ENCODE results near the gene ELANE.
"Not testable (repeated sequence)": the region's sequence is repeated elsewhere in the genome, so short reads cannot be mapped to it uniquely, and the experiment has no call there.

Gene ELANE

DNA sequence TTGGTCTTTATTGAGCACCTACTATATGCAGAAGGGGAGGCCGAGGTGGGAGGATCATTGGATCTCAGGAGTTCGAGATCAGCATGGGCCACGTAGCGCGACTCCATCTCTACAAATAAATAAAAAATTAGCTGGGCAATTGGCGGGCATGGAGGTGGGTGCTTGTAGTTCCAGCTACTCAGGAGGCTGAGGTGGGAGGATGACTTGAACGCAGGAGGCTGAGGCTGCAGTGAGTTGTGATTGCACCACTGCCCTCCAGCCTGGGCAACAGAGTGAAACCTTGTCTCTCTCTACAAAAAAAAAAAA lies 11.2 kb downstream of the ELANE start:
- no peak for DNase-seq

DNA sequence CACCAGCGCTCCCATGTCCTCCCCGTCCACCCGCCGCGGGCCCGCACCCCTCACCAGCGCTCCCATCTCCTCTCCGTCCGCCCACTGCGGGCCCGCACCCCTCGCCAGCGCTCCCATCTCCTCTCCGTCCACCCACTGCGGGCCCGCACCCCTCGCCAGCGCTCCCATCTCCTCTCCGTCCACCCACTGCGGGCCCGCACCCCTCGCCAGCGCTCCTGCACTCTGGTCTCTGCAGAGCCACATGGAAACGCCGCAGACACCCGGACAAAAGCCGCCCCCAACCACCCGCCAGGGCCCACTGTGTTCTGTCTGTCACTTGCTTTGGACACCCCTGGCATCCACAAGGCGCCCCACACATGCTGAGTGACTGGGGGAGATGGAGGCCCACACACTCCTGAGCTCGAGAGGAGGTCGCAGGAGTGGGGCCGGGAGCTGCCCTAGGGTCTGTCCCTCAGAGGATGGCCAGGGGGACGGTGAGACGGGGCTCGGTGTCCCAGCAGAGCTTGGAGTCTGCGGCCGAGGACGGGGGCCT lies 14.7 kb downstream of the ELANE start:
- DNase-seq: no peak

DNA sequence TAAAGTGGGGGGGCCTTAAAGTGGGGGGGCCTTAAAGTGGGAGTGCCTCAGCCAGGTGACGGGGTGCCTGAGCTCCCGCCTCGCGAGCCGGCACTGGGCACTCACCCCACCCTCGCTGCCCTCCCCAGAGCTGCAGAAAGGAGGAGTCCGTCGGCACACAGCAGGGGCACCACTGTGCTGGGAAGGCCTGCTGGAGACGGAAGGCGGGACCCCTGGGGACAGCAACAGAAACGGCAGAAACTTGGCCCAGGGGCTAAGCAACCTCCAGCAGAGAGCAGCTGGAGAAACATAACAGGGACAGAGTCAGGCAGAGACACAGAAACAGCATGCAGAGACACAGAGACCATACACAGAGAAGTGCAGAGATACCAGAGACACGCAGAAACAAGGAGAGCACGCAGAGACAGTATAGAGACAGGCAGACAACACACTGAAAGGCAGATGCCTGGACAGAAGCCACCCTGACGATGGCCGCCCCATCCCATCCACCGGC lies 15.2 kb downstream of the ELANE start:
- no peak for DNase-seq

DNA sequence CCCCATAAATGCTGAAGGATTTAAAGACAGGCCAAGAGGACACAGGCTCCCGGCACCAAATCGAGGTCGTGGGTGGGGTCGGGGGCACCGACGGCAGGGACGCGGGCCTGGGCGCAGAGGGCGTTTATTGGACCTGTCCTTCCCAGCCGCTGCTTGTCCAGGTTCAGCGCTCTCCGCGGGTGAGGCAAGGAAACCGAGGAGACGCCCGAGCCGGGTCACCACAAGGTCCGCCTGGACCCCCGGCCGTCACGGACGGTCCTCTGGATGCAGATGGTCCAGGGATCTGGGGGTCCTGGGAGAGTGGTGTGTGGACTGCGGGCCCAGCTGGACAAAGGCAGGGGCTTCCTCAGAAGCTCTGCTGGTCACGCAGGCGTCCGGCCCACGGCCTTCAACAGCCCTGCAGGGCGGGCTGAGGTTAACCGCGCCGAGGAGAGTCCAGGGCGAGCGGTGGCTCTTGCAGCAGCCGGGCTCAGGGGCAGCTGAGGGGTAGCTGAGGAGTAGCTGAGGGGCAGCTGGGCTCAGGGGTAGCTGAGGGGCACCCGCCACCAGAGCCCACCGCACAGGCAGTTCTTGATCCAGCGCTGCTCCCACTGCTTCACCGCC lies 15.9 kb downstream of the ELANE start:
- DNase-seq: no peak

DNA sequence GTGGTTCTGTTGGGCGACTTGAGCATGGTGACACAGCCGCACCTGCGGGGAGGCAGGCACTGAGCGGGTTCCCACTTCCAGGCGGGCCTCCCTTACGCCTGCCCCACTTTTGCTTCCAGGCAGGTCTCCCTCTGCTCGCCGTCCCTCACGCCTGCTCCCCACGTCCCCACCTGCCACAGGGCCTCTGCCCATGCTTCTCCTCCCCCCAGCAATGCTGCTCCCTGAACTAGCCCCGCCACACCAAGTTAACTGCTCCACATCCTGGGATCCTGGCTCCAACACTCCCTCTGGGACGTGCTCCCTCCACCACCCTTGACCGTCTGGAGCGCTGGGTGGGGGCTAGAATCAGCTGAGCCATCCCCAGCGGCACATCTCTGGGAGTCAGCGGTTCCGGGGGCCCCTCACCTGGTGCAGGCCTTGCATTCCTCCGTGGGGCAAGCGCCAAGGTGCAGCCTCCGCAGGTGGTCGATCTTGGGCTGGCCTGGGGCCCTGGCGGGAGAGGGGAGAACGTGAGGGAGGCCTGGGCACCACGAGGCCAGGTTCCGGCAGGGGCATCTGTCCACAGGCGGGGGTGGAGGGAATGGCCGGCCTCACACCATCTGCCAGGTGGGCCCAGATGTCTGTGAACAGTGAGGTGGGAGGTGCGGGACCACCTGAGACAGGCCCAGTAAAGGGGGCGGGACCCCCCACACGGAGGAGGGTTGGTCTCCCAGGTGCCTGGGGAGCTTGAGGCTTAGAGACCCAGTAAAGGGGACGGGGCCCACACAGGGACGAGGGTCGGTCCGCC lies 16.5 kb downstream of the ELANE start:
- no peak for DNase-seq

DNA sequence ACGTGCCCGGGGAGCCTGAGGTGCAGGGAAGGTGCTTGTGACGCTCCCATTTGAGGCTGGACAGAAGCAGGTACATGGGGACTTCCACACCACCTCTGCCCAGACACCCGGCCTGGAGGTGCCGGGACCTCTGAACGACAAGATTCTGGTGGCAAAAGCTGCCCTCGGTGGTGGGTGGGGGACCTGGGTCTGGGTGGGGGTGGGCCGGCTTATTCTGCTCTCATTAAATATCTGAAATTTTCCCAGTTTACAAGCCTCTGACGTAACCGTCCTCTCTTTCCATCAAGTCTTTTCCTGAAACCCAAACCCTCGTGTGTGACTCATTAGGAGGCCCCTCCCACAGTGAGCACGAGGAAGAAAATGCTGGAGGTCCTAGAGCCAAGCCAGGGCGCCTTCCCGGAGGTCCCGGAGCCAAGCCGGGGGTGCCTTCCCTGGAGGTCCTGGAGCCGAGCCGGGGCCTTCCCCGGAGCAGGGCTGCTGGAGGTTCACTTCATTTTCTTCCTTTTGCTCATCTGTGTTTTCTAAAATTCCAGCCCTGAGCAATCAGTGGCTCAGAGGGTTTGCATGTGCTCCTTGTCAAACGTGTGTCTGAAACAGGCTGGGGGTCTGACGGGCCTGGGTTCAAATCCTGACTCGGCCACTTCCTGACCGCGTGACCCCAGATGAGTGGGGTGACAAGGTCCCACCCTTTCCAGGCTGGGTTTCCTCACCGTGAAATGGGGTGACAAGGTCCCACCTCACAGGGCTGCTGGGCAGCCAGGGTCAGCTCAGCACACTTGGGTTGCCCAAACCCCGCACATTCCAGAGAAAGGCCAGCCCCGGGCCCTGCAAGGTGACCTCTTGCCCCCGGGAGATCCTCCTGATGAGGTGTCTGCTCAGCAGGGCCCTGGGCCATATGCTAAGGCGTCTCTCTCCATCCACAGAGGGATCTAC lies 17.4 kb downstream of the ELANE start:
- no peak for DNase-seq

DNA sequence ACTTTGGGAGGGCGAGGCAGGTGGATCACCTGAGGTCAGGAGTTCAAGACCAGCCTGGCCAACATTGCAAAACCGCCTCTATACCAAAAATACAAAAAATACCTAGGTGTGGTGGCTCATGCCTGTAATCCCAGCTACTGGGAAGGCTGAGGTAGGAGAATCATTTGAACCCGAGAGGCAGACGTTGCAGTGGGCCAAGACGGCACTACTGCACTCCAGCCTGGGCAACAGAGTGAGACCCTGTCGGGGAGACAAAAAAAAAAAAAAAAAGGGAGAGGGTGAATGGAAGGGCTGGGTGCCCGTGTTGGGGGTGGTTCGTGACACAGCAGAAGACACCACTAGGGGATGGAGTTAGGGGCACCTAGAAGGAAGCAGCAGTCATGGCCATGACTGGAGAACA lies 18.2 kb downstream of the ELANE start:
- DNase-seq: no peak

DNA sequence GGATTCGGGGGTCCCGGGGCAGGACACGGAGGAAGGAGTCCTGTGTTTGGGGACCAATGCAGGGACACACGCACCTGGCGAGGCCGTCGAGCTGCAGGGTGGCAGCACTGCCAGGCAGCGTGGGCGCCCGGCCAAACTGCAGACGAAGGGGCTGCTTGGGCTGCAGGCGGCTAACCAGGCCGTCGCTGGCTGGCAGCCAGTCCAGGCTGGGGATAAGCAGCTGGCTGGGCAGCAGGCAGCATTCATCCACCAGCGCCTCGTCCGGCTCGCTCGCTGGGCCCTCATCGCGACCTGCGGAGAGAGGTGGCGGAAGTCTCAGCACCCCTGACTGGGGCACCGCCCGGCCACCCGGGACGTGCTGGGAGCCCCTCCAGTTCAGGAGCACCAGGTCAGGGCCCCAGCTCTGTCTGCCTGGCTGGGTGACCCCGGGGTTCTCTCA lies 18.9 kb downstream of the ELANE start:
- DNase-seq: no peak

DNA sequence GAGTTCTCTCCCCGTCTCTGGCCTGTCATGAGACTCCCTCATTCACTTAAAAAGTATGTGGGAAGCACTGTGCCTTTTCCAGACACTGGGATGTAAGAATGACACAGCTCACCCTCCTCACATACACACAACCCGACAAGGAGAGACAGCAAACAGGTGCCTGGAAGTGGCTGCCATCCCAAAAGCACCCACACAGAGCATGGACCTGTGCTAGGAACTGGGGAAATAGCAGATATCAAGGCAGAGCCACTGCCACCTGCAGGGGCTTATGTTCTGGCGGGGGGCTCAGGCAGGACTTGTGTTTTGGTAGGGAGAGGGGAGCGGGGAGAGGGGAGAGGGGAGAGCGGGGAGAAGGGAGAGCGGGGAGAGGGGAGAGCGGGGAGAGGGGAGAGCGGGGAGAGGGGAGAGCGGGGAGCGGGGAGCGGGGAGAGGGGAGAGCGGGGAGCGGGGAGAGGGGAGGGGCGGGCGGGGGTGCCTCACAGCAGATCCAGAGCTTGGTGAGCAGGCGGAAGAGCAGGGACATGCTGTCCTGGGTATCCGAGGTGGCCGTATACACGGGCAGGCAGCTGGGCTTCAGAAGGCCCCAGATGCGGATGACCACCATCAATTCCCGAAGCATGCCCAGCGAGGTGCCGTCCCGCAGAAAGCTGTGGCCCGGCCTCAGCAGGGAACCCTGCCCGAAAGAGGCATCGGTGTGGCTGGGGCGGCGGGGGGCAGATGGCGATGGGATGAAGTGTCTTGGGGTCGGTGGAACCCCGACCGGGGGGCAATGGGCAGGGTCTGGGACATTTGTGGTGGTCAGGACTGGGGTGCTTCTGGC lies 19.6 kb downstream of the ELANE start:
- DNase-seq: no peak

DNA sequence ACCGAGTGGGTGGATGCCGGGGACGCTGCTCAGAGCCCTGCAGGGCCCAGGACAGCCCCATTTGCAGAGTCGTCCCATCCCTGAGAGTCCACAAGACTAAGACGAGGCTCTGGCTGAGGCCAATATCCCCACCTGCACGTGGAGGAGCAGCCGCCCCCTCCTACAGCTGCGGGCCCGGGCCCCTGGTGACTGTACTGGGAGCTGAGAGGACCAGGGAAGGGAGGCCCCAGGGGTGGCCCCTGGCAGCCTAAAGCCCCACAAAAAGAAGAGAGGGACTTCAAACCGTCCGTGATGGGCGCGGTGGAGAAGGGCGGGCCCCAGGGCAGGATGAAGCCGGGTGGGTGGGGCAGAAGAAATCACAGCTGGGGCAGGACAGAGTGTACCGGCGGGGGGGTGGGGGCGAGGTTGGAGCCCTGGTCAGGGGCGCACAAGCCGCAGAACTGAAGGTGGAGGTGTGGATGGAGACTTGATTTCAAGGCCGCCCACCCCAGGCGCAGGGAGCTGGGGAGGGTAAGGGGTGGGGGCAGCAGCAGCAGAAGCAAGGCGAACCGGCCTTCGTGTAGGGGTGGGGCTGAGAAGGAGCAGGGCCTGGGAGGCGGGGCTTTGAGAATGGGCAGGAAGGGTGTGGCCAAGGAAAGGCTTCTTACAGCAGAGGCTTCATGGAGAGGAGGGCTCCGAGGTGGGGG lies 20.3 kb downstream of the ELANE start:
- peak; percentile 77 for DNase-seq

DNA sequence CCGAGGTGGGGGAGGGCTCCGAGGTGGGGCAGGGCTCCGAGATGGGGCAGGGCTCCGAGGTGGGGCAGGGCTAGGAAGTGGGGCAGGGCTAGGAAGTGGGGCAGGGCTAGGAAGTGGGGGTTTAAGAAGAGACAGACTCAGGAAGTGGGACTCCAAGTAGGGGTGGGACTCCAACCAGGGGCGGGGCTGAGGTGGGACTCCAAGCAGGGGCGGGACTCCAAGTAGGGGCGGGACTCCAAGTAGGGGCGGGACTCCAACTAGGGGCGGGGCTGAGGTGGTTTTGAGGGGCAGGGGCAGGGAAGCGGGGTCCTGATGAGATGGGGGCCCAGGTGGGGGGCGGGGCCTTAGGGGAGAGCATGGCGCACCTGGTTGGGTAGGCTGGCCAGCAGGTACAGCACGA lies 21.0 kb downstream of the ELANE start:
- no peak for DNase-seq

DNA sequence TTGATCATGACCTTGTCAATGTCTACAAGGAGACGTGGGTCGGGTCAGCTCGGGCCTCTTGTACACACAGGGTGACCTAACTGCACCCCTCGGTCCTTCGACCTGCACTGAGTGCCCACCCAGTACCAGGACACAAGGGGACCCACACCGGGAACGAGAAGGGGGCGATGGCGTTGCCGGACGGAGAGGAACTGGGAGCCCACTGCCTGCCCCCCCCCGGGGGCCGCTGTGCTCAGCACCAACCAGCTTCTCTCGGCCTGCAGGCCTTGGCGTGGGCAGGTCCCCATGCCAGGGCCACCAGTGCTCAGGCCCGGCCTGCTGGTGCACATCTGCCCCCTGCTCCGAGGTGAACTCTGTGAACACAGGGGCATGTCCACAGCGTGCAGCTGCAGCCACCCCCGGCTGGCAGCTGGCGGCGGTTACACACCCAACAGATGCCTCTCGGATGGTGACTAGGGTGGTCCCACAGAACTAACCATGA lies 21.5 kb downstream of the ELANE start:
- DNase-seq: no peak

DNA sequence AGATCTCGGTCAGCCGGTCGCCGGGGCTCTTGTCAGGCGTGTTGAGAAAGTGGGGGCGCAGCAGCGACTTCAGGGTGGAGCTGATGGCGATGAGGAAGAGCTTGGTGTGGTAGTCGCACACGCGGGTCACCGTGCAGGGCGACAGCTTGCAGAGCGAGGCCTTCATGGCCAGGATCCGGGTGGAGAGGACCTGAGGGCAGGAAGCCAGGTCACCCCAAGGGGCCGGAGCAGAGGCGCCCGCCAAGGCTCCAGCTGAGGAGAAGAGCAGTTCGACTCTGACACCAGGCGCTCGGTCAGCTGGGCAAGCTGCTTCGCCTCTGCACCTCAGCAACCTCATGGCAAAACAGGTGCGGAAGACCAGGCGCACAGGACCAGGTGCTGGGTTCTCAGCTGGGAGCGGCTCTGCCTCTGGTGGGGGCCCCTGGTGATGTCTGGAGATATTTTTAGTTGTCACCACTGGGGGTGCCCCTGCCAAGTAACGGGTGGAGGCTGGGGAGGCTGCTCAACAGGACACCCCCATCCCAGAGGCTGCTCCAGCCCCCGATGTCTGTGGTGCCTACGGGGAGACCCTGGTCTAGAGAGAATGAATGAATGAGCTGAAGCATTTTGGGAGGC lies 23.3 kb downstream of the ELANE start:
- no peak for DNase-seq

DNA sequence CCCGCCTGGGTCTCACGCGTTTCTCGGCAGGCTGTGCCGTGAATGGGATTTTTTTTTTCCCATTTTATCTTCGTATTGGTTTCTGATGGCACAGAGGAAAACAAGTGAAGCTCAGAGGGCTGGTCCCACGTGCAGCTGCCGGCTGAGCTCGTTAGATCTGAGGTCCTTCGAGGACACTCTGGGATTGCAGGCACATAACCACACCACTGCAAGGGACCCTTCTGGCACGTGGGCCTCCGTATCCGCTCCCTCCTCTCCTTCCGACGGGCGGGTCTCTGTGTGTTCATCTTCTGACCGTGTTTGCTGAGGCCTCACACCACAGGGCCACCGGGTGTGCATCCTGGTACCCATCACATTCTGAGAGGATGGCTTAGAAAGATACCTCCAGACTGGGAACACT lies 24.0 kb downstream of the ELANE start:
- DNase-seq: no peak

DNA sequence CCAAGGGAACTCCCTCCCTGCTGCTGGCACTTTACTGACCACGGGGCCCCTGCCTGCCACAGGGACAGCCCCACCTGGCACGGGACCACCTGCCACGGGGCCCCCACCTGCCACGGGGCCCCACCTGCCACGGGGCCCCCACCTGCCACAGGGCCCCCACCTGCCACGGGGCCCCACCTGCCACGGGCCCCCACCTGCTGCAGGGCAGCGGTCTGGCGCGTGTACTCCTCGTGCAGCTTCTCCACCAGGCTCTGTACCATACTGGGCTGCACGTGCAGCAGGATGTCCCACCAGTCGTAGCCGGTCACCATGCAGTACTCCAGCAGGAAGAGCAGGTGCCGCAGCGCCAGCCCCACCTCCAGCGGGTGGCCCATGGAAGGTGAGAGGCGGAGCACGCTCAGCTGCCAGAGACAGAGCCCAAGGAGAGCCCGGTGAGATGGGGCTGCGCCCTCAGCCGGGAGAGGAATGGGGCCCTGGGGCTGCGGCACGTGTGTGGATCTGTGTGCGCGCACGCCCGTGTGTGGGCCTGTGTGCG lies 24.7 kb downstream of the ELANE start:
- DNase-seq: no peak

DNA sequence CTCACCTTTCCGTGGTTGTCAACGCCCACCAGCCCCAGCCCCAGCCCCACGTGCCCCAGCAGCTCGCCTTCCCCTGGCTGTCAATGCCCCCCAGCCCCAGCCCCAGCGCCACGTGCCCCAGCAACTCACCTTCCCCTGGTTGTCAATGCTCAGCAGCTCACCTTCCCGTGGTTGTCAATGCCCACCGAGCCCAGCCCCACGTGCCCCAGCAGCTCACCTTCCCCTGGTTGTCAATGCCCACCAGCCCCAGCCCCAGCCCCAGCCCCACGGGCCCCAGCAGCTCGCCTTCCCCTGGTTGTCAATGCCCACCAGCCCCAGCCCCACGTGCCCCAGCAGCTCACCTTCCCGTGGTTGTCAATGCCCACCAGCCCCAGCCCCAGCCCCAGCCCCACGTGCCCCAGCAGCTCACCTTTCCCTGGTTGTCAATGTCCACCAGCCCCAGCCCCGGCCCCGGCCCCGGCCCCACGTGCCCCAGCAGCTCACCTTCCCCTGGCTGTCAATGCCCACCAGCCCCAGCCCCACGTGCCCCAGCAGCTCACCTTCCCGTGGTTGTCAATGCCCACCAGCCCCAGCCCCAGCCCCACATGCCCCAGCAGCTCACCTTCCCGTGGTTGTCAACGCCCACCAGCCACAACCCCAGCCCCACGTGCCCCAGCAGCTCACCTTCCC lies 26.0 kb downstream of the ELANE start:
- DNase-seq: not testable (repeated sequence)

DNA sequence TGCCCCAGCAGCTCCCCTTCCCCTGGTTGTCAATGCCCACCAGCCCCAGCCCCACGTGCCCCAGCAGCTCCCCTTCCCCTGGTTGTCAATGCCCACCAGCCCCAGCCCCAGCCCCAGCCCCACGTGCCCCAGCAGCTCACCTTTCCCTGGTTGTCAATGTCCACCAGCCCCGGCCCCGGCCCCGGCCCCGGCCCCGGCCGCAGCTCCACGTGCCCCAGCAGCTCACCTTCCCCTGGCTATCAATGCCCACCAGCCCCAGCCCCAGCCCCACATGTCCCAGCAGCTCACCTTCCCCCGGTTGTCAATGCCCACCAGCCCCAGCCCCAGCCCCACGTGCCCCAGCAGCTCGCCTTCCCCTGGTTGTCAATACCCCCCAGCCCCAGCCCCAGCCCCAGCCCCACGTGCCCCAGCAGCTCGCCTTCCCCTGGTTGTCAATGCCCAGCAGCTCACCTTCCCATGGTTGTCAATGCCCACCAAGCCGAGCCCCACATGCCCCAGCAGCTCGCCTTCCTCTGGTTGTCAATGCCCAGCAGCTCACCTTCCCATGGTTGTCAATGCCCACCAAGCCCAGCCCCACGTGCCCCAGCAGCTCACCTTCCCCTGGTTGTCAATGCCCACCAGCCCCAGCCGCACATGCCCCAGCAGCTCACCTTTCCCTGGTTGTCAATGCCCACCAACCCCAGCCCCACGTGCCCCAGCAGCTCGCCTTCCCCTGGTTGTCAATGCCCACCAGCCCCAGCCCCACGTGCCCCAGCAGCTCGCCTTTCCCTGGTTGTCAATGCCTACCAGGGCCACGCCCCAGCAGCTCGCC lies 26.9 kb downstream of the ELANE start:
- not testable (repeated sequence) for DNase-seq

DNA sequence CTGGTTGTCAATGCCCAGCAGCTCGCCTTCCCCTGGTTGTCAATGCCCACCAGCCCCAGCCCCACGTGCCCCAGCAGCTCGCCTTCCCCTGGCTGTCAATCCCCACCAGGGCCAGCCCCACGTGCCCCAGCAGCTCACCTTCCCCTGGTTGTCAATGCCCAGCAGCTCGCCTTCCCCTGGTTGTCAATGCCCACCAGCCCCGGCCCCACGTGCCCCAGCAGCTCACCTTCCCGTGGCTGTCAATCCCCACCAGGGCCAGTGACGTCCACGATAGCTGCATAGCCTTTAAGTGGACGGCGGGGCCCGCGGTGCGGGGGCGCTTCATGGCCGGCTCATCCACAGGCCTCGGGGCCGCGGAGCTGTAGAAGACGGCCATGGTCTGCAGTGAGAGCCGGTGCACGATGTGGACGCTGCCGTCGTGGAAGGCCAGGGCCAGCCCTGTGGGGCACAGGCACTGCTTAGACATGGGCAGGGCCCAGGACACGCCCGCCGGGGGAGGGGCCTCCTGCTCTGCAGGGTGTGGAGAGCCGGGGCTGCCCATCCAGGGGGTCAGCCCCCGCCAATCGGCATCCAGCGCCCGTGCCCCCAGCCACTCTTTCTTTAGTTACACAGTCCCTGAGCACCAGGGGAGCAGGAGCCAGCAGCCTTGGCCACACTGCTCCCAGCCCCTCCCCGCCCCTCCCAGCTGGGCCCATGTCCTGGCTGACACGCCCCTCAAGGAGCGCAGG lies 27.8 kb downstream of the ELANE start:
- no peak for DNase-seq

All from NCI-H2171 (cell line).